ENCODE measurements around the gene SGSM2.

DNA sequence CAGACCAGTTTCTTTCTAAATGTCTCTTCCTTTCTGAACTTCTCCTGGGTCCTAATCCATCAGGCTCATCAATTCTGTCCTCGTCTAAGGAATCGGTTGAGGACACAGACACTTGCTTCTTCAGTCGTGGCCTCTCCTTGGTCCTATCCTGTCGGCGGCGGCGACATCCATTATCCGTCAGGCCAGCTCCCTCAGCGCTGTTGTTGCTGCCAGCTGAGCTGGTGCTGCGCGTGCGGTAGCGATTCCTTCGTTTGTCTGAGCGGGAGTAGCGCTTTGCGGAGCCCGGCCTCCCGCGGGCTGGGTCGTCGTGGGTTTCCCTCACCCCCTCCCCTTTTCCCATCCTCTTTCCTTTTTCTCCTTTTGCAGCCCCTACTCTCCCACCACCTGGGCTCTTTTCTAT lies 37.5 kb upstream of the SGSM2 start:
- TF ChIP-seq JUN (CRISPR knock-in tag; IDR thresholded peaks at IDR 0.05) (no peak), IRF2 (CRISPR knock-in tag; IDR thresholded peaks at IDR 0.05) (no peak), ZNF510 (CRISPR knock-in tag; IDR thresholded peaks at IDR 0.05; ENCODE audit: low read depth) (no peak), ZNF367 (CRISPR knock-in tag; IDR thresholded peaks at IDR 0.05; ENCODE audit: borderline replicate concordance) (no peak)

Measured in HepG2 (cell line).